GM21526 (cell line): Measurements from ENCODE around the gene HHIPL1.
"Not testable (repeated sequence)": the region's sequence is repeated elsewhere in the genome, so short reads cannot be mapped to it uniquely, and the experiment has no call there.

ENCODE experiments used
- ATAC-seq: cut with Tn5 transposase; IDR thresholded peaks from one replicate; pipeline ENCODE4 v1.9.1; 2021; ENCODE audit warnings: moderate library complexity; ENCODE audit not compliant: unreplicated experiment, low FRiP score

HHIPL1 gene

DNA sequence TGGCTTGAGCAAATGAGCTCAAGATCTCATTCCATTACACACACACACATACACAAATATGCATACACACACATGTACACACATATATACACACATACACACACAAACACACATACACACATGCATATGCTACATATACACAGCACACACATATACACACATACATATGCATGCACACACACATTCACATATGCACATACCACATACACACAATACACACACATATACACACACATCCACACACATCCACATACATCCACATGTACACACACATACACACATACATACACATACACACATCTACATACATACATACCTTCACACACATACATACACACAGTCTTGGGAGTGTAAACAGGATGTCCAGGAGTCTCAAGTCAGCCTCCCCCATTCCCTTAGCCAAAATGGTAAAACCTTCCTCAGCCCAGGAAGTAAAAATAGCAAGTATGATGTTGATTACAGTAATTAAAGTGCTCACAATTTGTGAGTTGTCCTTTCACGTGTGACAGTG, 12.8 kb downstream of the HHIPL1 start:
- ATAC-seq, result no peak

DNA sequence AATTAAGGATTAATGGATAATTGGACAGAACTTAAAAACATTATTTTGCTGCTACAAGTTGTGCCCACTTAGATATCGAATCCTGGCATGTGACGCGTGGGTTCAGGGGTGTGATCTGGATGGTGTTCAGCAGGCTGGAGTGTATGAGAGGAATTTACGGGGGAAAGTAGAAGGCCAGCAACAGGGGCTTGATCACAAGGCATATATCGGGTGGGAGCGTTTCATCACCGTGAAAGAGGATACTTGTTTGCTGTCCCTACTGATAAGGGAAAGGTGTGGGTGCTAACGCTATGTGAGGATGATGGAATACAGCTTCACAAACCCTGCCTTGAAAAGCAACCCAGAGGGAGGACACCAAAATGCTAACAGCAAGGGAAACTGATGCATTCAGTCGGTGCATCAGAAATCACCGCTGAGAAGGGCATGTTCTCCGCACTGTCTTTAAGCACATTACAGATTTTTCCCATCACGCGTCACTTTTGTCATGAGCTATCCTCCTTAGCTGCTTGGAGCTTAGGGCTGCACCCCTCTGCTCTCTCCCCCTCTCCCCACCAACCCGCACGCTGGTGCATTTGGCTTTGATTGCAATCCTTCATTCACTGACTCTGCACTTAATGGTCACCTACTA, 13.4 kb downstream of the HHIPL1 start:
- no peak for ATAC-seq

DNA sequence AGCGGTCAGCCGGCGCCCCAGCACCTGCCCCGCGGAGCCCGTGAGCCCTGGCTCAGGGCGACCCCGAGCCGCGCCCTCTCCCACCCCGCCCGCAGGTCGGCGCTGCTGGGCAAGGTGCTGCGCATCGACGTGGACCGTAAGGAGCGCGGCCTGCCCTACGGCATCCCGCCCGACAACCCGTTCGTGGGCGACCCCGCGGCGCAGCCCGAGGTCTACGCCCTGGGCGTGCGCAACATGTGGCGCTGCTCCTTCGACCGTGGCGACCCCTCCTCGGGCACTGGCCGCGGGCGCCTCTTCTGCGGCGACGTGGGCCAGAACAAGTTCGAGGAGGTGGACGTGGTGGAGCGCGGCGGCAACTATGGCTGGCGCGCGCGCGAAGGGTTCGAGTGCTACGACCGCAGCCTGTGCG, 14.4 kb downstream of the HHIPL1 start:
- ATAC-seq, result no peak

GRCh38 chr14:99660006-99660566, 15.2 kb downstream of the HHIPL1 start:
- ATAC-seq, result no peak

DNA sequence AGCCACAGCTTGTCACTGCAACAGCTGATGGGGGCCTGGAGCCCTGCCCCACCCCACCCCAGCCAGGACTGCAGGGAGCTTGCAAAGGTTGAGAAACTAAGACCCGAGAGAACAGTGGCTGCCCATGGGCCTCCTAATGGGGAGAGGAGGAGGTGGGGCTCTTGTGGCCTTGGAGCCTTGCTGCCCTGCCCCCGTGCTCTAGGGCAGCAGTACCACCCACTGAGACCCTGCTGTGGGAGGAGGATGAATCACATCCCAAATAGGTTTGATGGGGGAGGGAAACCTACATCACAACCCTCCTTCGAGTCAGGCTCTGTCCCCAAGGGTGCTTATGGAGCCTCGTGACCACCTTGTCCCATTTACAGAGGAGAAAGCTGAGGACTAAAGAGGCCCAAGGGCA, 15.9 kb downstream of the HHIPL1 start:
- no peak for ATAC-seq

DNA sequence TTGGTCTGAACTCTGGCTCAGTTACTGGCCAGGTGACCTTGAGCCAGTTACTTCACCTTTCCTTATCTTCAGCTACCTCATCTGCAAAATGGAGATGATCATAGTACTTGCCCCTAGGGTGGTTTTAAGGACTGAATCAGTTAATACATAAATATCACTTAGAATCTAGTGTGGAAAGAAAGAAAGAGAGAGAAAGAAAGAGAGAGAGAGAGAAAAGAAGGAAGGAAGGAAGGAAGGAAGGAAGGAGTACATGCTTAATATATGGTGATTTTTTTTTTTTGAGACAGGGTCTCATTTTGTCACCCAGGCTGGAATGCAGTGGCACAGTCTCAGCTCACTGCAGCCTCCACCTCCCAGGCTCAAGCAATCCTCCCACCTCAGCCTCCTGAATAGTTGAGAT, 16.3 kb downstream of the HHIPL1 start:
- ATAC-seq, result not testable (repeated sequence)

DNA sequence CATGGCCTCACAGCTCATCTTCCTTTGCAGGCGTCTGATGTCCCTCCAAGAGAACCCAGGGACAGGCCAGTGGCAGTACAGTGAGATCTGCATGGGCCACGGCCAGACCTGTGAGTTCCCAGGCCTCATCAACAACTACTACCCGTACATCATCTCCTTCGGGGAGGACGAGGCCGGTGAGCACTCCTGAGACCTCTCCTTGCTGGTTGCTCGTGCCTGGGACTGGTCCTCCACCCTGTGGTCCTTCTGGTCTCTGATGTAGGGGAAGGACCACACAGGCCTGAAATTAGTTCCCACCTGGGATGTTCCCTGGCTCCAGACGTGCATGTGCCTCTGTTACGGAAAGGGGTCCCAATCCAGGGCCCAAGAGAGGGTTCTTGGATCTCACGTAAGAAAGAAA, 17.9 kb downstream of the HHIPL1 start:
- no peak for ATAC-seq

GRCh38 chr14:99663386-99664057, 18.6 kb downstream of the HHIPL1 start:
- no peak for ATAC-seq

DNA sequence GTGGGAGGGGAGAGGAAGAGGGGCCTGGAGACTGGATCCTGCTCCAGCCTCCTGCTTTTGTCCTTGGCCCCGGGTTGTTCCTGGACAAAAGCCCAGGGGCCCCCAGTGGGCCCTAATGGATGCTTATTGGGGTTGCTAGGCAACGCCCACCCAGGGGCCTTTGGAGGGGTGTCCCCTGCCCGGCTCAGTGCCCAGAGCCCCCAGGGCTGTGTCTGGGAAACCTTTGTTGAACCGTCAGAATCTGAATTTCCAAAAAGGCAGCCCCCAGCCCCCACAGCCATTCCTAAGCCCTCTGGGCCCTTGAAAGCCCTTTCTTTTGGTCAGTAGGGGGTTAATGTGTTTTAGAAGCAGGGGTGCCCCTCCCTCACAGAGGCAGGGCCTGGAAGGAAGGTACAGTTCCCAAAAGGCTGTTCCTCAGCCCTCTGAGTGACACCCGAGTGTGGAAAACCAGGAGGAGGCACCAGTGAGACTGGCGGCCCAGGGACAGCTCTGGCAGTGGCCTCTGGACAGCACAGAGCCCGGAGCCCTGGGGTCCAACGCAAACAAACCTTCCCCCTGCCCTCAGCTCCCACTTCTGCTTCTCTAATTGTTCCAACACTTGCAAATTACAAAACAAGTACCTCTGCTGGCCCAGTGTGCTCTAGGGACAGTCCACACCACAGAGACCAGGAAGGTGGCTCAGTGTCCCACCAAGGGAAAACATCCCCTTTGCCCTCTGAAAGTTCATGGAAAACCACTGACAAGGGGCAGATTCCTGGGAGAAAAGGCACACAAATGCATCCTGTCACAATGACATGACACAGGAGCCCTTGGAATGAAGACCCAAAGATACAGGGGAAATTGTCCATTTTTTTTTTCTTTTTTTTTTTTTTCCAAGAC, 19.4 kb downstream of the HHIPL1 start:
- ATAC-seq, result no peak

DNA sequence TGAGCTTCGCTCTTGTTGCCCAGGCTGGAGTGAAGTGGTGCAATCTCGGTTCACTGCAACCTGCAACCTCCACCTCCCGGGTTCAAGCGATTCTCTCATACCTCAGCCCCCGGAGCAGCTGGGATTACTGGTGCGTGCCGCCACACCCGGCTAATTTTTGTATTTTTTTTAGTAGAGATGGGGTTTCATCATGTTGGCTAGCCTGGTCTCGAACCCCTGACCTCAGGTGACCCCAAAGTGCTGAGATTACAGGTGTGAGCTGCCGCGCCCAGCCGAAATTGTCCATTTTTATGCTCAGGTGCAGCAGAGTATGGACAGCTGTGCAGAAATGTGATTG, 20.0 kb downstream of the HHIPL1 start:
- no peak for ATAC-seq

DNA sequence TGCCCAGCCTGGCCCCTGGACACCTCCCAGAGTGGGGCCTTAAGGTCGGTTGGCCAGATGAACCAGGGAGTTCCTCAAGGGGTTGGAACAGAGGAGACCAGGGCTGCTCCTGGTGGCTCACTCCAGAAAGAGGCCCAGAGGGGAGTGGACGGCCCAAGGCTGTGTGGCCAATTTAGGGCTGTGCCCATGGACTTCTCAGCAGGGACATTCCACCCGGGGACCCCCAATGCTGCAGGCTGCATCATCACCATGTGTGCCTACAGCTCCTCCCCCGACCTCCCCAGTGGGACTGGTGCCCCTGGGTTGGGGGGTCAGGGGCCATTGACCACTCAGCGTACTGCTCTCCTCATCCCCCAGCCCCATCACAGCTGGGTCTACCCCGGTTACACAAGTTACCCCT, 21.6 kb downstream of the HHIPL1 start:
- ATAC-seq, result no peak

DNA sequence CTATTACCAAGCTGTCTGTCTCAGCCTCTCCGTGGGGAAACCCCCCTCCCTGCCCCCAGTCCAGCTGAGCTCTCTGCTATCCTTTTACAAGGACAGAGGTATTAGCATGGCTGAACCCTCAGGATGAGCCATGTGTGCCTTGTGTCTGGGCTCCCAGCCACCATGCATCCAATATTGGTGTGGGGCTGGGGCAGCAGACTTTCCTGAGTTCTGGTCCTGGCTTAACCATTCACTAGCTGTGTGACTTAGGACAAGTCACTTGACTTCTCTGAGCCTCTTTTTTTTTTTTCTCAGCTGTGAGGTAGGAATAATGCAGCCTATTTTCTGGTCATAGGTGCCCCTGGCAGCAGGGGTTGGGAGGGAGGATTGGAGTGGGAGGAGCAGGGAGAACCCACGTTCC, 22.1 kb downstream of the HHIPL1 start:
- ATAC-seq, result no peak

DNA sequence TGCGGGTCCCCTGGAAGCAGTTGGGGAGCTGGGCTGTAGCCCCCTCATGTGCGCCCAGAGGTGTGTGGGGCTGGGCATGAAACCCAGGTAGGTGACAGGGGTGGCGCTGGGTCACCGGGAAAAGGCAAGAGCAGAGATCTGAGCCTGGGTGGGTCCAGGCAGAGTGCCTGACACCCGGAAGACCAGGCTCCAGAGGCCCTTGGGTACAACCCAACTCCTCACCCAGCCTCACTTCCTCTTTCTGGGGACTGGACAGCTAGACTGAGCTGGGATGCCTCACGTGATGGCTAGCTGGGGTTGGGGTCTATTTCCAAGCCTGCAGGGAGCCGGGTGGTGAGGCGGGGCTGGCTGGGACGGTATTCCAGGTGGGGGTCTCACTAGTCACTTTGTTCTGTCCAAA, 22.9 kb downstream of the HHIPL1 start:
- ATAC-seq, result no peak

- no peak for ATAC-seq
Measured at GRCh38 chr14:99668307-99669295, 23.7 kb downstream of the HHIPL1 start.

- no peak for ATAC-seq
Measured at GRCh38 chr14:99670361-99671234, 25.7 kb downstream of the HHIPL1 start.

- ATAC-seq, result no peak
Measured at GRCh38 chr14:99671235-99672224, 26.6 kb downstream of the HHIPL1 start.

DNA sequence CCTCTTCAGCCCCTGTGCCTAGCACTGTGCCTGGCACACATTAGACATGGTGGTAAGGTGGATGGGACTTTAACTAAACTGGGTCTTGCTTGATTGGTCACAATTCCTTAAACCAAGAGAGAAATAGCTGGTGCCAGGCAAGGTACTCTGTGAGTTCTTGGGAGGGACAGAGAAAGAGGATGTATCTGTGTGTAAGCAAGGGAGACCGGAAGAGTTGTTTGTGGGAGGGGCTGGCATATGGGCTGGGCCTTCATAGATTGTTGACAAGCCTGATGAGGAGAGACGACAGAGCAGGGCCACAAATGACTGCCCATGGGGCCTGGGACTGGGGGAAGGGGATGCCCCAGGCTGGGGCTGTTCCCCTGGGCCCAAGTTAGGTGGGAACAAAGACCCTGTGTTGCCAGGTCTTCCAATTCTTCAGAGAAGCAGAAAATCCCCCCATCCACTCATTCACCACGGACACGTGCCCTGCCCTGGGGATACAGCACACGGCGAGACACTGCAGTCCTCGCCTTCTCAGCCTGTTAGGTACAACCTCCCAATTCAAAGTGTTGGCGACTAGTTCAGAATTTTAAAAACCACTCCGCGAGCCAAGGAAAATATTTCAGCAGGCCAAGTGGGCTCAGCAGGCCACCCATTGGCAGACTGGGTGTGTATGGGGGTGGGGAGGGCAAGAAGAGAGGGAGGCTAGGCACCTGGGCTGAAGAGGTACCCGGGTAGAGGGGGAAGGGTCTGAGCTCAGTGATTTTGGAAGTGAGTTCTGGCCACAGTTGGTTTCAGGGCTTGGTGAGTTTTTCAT, 27.8 kb downstream of the HHIPL1 start:
- peak; percentile 72 for ATAC-seq
